BJ (cell line): ENCODE data around the gene PHLDA3. TPM values are rescaled to one million over a fixed set of nuclear protein-coding genes. Genes with fewer than 3 reads are reported as not detected.

Source experiments
- CTCF ChIA-PET: fragments of 350-600 bp; formaldehyde crosslinking; extraction: SDS; loops from one replicate; lab custom pipeline; 2021; ENCODE audit warnings: antibody characterized with exemption, inconsistent platforms; lab: Yijun Ruan, JAX
- POLR2A ChIA-PET: fragments of 300-600 bp; sonication (Branson Sonifier 250); formaldehyde crosslinking; extraction: SDS; loops from one replicate; lab custom pipeline; 2021; ENCODE audit warnings: antibody characterized with exemption; lab: Charles Lee
- DNase-seq: peaks from one replicate; pipeline ENCODE4 v3.0.0-alpha.2; 2011; ENCODE audit warnings: low read depth
- H3K27me3 ChIP-seq: 2 replicates; pipeline ENCODE4 v1.6.0; 2011; ENCODE audit warnings: low read length; ENCODE audit not compliant: control insufficient read depth, insufficient read depth
- H3K36me3 ChIP-seq: 2 replicates; pipeline ENCODE4 v1.5.1; 2011; ENCODE audit warnings: low read length; ENCODE audit not compliant: control insufficient read depth, insufficient read depth
- H3K4me3 ChIP-seq: 2 replicates; pipeline ENCODE4 v1.5.1; 2011; ENCODE audit warnings: low read depth, mild to moderate bottlenecking, control low read depth, low read length
- CTCF ChIP-seq: IDR thresholded peaks from 2 replicates; pipeline ENCODE4 v1.5.1; 2011; ENCODE audit warnings: low read depth, mild to moderate bottlenecking, control low read depth, inconsistent platforms, low read length, moderate library complexity; ENCODE audit not compliant: insufficient read depth
- polyA plus RNA-seq: library from polyadenylated mRNA; depleted of rRNA; stranded (reverse); fragments of >200 nt; gene quantifications from 2 replicates; pipeline ENCODE4 v1.2.3, GENCODE V29; 2011

The PHLDA3 gene
- polyA plus RNA-seq, 1 experiment, result 130 TPM

- no peak for DNase-seq
- ChIA-PET CTCF (interaction anchor here (0.7 to 14.4 kb wide), 14 partner anchors 7 to 221 kb away, joined by 3 to 650 read pairs (median 16); partner anchors contain the start of genes CSRP1 and PHLDA3), POLR2A (interaction anchor here (0.9 kb wide), 1 partner anchor 30 kb away, joined by 3 read pairs; no protein-coding TSS in a partner anchor)
- Histone ChIP-seq H3K36me3 (peaks cover 32% of the 10 kb centered on the region), H3K27me3 (no peaks in the 10 kb centered on the region), H3K4me3 (no peak overlapping the region)
- TF ChIP-seq CTCF, result no peak
Observed at GRCh38 chr1:201483373-201483949, 14.5 kb upstream of the PHLDA3 start.

GRCh38 chr1:201482755-201483154 is 13.8 kb upstream of the PHLDA3 start:
- ChIA-PET POLR2A (interaction anchor here (0.9 kb wide), 2 partner anchors 21 to 30 kb away, joined by 3 read pairs; no protein-coding TSS in a partner anchor), CTCF (interaction anchor here (0.7 to 14.4 kb wide), 22 partner anchors 8 to 972 kb away, joined by 3 to 650 read pairs (median 8); partner anchors contain the start of genes CSRP1 and PHLDA3)
- H3K36me3 ChIP-seq, result peaks cover 32% of the 10 kb centered on the region
- TF ChIP-seq CTCF, result no peak
- DNase-seq, result no peak
- H3K27me3 ChIP-seq, result no peaks in the 10 kb centered on the region
- no peak overlapping the region for H3K4me3 ChIP-seq

- Histone ChIP-seq H3K36me3 (peaks cover 32% of the 10 kb centered on the region), H3K27me3 (no peaks in the 10 kb centered on the region), H3K4me3 (no peak overlapping the region)
- TF ChIP-seq CTCF, result peak; percentile 93
- DNase-seq, result no peak
- CTCF ChIA-PET, result interaction anchor here (0.7 to 14.4 kb wide), 26 partner anchors 9 to 311 kb away, joined by 3 to 650 read pairs (median 6); partner anchors contain the start of genes CSRP1 and PHLDA3
- POLR2A ChIA-PET, result interaction anchor here (0.9 kb wide), 2 partner anchors 21 to 31 kb away, joined by 3 read pairs; no protein-coding TSS in a partner anchor
Observed at GRCh38 chr1:201481761-201482493, 12.9 kb upstream of the PHLDA3 start.

- H3K36me3 ChIP-seq, result peaks cover 28% of the 10 kb centered on the region
- DNase-seq, result no peak
- ChIA-PET CTCF (interaction anchor here (0.6 to 14.4 kb wide), 20 partner anchors 10 to 312 kb away, joined by 3 to 650 read pairs (median 8); partner anchors contain the start of genes CSRP1 and PHLDA3), POLR2A (interaction anchor here (1.3 kb wide), 1 partner anchor 23 kb away, joined by 4 read pairs; no protein-coding TSS in a partner anchor)
- H3K4me3 ChIP-seq, result peak overlapping the region; percentile 14; the same call in 1 of the 2 replicates
- no peaks in the 10 kb centered on the region for H3K27me3 ChIP-seq
- no peak for TF ChIP-seq CTCF
Observed at GRCh38 chr1:201481004-201481380, 12.0 kb upstream of the PHLDA3 start.
